Right cardiac atrium (tissue), 5 donors: Measurements from ENCODE around the gene IFFO2. TPM values are rescaled to one million over a fixed set of nuclear protein-coding genes. Genes with fewer than 3 reads are reported as not detected.

Experiments used
- ATAC-seq, 2 donors: fragments of 200-7000 bp; cut with Tn5 transposase; one replicate each; pipeline versions ENCODE4 v1.8.0 to v1.9.1; 2020; ENCODE audit warnings: moderate library complexity in 2 of 2, mild to moderate bottlenecking in 1 of 2
- DNase-seq, 3 donors: peaks; one replicate each; pipeline ENCODE4 v3.0.0-alpha.2; 2020
- H3K27ac ChIP-seq: one replicate; pipeline ENCODE4 v1.5.1; 2013; ENCODE audit warnings: mild to moderate bottlenecking, low read length, control low read depth, moderate library complexity
- H3K27me3 ChIP-seq: one replicate; pipeline ENCODE4 v1.6.1; 2013; ENCODE audit not compliant: control insufficient read depth, insufficient read depth
- H3K4me1 ChIP-seq: one replicate; pipeline ENCODE4 v1.6.1; 2013; ENCODE audit warnings: low read length; ENCODE audit not compliant: control insufficient read depth, insufficient read depth
- H3K4me3 ChIP-seq: one replicate; pipeline ENCODE4 v1.5.1; 2013; ENCODE audit warnings: low read length, control low read depth
- H3K9me3 ChIP-seq: one replicate; pipeline ENCODE4 v1.6.1; 2013; ENCODE audit warnings: low read length; ENCODE audit not compliant: control insufficient read depth
- WGBS: extraction: QIAGEN DNeasy Blood & Tissue Kit; methylation state at CpG from one replicate; pipeline ENCODE4 v1.1.7; 2013; 5-methylcytosine and 5-hydroxymethylcytosine counted together
- intact Hi-C, 4 donors: fragments of 100-400 bp; cut with DNase I; formaldehyde crosslinking; loops; one replicate each; pipeline versions ENCODE4 v1.11.0 to v1.14.0; 2022 to 2023
- polyA plus RNA-seq: library from polyadenylated mRNA; stranded (reverse); fragments of 200-250 nt; gene quantifications from one replicate; pipeline ENCODE4 v1.2.3, GENCODE V29; 2013
- total RNA-seq, 4 donors: library from RNA; stranded (reverse); fragmentation: NEBNext Ultra II Directional; extraction: Animal tissue kit (Norgen Biotek cat#: 25700); gene quantifications; one replicate each; pipeline ENCODE4 v1.2.1, GENCODE V29; 2021
- donor health status: healthy with polysubstance abuse.
- donor health status: DM: no; HTN: yes; CAD: no.
- donor health status: DM: no; HTN: no; CAD: no.
- donor health status: DM: no; HTN: yes; CAD: no; lungs with severe emphysema.
- donor health status: DM: yes; HTN: yes; CAD: no.

The IFFO2 gene
- total and polyA plus RNA-seq, 5 donors = 5.0 to 12.7 (median 7.3) TPM

DNA sequence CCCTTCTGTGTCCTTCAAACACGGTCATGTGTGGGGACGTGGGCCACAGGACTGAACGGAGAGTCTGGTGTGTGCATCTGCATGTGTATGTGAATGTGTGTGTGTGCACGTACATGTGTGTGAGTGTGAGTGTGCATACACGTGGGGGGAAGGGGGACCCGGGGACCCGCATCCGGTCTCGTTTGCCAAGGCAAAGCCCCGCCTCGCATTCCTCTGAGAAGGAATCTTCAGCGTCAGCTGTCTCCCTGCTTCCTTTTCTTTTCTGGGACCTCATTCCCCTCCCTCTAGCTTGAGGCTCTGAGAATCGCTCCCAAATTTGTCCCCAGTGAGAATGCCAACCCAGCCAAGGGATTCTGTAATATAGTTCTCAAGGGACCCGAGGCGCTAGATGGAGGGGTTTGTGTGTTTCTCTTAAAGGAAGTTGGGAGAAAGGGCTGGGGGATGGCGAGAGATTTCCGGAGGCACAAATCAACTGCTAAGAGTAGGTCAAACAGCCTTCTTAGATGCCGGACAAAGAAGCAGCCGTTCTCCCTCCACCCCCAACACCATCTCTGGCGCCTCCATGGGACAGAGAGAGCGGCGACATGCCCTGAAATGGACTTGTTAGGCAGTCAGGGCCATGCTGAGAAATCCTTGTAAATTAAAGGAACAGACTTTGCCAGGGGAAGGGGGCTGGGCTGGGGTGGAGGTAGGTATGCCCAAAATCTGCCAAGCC is 6.6 kb downstream of the IFFO2 start:
- 5% methylated on average over 22 of the region's 22 CpGs for WGBS
- ATAC-seq (peak; percentile 42 to 46), DNase-seq (peak in 2 of 3 donors; percentile 72 to 77)
- Histone ChIP-seq H3K27me3 (no peaks in the 10 kb centered on the region), H3K27ac (peak overlapping the region; percentile 96), H3K4me1 (peaks cover 23% of the 10 kb centered on the region), H3K9me3 (no peaks in the 10 kb centered on the region), H3K4me3 (peak overlapping the region; percentile 27)
- intact Hi-C loops = no loop called here

GRCh38 chr1:18948913-18949685 is 7.4 kb downstream of the IFFO2 start:
- no peaks in the 10 kb centered on the region for H3K9me3 ChIP-seq
- H3K27me3 ChIP-seq = no peaks in the 10 kb centered on the region
- DNase-seq (peak; percentile 77 to 88 (median 83)), ATAC-seq (peak; percentile 52 to 60)
- no peak overlapping the region for H3K4me3 ChIP-seq
- H3K4me1 ChIP-seq = peaks cover 23% of the 10 kb centered on the region
- 35% methylated on average over 23 of the region's 23 CpGs for WGBS
- H3K27ac ChIP-seq = peak overlapping the region; percentile 96
- intact Hi-C loops = no loop called here

- no peak overlapping the region for H3K4me3 ChIP-seq
- H3K9me3 ChIP-seq = no peaks in the 10 kb centered on the region
- no peaks in the 10 kb centered on the region for H3K27me3 ChIP-seq
- H3K27ac ChIP-seq = peak overlapping the region; percentile 96
- 69% methylated on average over 15 of the region's 15 CpGs for WGBS
- peaks cover 23% of the 10 kb centered on the region for H3K4me1 ChIP-seq
- peak in 1 of 3 donors; percentile 63 for DNase-seq
- no peak for ATAC-seq
- intact Hi-C loops = no loop called here
Measured at GRCh38 chr1:18948048-18948912, 8.2 kb downstream of the IFFO2 start.

DNA sequence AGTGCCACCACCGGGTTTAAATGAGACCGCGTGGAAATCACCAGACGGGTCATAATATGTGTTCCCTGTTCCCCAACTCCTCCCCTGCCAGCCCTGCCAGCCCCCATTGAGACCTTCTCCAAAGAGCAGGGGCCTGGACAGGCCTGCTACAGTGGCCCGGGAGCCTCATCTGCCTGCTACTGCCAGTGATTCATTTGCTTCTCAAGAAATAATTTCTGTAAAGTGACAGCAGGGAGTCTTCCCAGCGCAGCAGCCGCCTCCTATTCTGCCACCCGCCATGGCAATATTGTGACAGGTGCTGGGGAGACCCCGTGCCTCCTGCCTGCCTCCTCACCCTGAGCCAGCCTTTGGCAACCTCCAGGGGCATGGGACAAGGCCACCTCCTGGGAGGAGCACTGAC is 8.9 kb downstream of the IFFO2 start:
- no peak overlapping the region for H3K4me3 ChIP-seq
- H3K9me3 ChIP-seq = no peaks in the 10 kb centered on the region
- no peaks in the 10 kb centered on the region for H3K27me3 ChIP-seq
- no peak overlapping the region for H3K27ac ChIP-seq
- ATAC-seq (no peak), DNase-seq (peak in 1 of 3 donors; percentile 53)
- WGBS = 88% methylated on average over 9 of the region's 9 CpGs
- intact Hi-C loops = no loop called here
- H3K4me1 ChIP-seq = peaks cover 23% of the 10 kb centered on the region

DNA sequence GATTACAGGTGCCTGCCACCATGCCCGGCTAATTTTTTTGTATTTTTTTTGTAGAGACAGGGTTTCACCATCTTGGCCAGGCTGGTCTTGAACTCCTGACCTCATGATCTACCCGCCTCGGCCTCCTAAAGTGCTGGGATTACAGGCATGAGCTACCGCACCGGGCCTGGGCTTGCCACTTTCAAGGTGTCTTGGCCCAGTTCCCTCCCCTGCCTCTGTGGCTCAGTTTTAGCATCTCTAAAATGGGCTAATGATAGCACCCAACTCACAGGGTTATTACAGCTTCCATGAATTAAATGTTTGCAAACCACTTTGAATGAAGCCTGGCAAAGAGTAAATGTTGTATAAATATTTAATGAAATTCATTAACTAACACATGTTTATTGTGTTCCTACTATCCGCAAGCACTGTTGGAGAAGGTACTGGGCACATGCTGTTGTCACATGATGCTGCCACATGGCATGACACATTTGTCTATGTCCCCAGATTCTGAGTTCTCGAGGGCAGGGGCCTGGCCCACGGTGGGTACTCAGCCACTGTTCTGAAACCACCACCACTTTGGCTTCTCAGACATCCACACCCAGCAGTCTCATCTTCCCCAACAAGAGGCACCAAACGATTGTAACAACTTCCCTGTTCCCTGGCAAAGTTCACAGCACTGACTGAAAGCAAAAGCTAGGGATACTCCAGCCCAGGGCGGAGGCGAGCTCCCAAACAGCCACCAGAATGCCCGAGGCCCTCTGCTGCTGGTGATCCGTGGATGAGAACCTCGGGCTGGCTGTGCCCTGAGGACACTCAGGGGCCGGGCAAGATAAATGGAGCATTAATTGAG is 9.7 kb downstream of the IFFO2 start:
- intact Hi-C loops = no loop called here
- no peak overlapping the region for H3K4me3 ChIP-seq
- no peak for ATAC-seq
- 80% methylated on average over 15 of the region's 15 CpGs for WGBS
- no peaks in the 10 kb centered on the region for H3K27me3 ChIP-seq
- no peak overlapping the region for H3K27ac ChIP-seq
- peaks cover 22% of the 10 kb centered on the region for H3K4me1 ChIP-seq
- peak in 1 of 3 donors; percentile 44 for DNase-seq
- H3K9me3 ChIP-seq = no peaks in the 10 kb centered on the region

GRCh38 chr1:18945401-18945849 is 11.1 kb downstream of the IFFO2 start:
- intact Hi-C loops = no loop called here
- no peak overlapping the region for H3K27ac ChIP-seq
- DNase-seq = peak; percentile 45 to 81 (median 80)
- peaks cover 28% of the 10 kb centered on the region for H3K4me1 ChIP-seq
- WGBS = 35% methylated on average over 14 of the region's 14 CpGs
- H3K4me3 ChIP-seq = no peak overlapping the region
- H3K27me3 ChIP-seq = no peaks in the 10 kb centered on the region
- no peak for ATAC-seq
- H3K9me3 ChIP-seq = no peaks in the 10 kb centered on the region

GRCh38 chr1:18944810-18945209 is 11.7 kb downstream of the IFFO2 start:
- Histone ChIP-seq H3K4me3 (no peak overlapping the region), H3K27ac (no peak overlapping the region), H3K4me1 (peaks cover 34% of the 10 kb centered on the region), H3K9me3 (no peaks in the 10 kb centered on the region), H3K27me3 (no peaks in the 10 kb centered on the region)
- 57% methylated on average over 2 of the region's 2 CpGs for WGBS
- DNase-seq (peak in 1 of 3 donors; percentile 6), ATAC-seq (no peak)
- intact Hi-C loops = no loop called here

GRCh38 chr1:18943914-18944572 is 12.4 kb downstream of the IFFO2 start:
- Histone ChIP-seq H3K4me1 (peaks cover 27% of the 10 kb centered on the region), H3K27ac (no peak overlapping the region), H3K9me3 (no peaks in the 10 kb centered on the region), H3K4me3 (no peak overlapping the region), H3K27me3 (no peaks in the 10 kb centered on the region)
- peak in 2 of 3 donors; percentile 7 to 47 for DNase-seq
- intact Hi-C loops = no loop called here
- no peak for ATAC-seq
- 92% methylated on average over 9 of the region's 9 CpGs for WGBS

- intact Hi-C loops = no loop called here
- no peaks in the 10 kb centered on the region for H3K27me3 ChIP-seq
- no peak overlapping the region for H3K4me3 ChIP-seq
- ATAC-seq (no peak), DNase-seq (no peak)
- no peak overlapping the region for H3K27ac ChIP-seq
- peaks cover 25% of the 10 kb centered on the region for H3K4me1 ChIP-seq
- no peaks in the 10 kb centered on the region for H3K9me3 ChIP-seq
- WGBS = 96% methylated on average over 4 of the region's 4 CpGs
Measured at GRCh38 chr1:18943162-18943561, 13.3 kb downstream of the IFFO2 start.

GRCh38 chr1:18942340-18942739 is 14.1 kb downstream of the IFFO2 start:
- H3K27ac ChIP-seq = peak overlapping the region; percentile 61
- no peaks in the 10 kb centered on the region for H3K9me3 ChIP-seq
- H3K4me1 ChIP-seq = peaks cover 25% of the 10 kb centered on the region
- ATAC-seq (no peak), DNase-seq (peak in 1 of 3 donors; percentile 21)
- no peak overlapping the region for H3K4me3 ChIP-seq
- intact Hi-C loops = no loop called here
- H3K27me3 ChIP-seq = no peaks in the 10 kb centered on the region
- WGBS = 74% methylated on average over 4 of the region's 4 CpGs
